ENCODE measurements around the gene ARHGEF11.

GRCh38 chr1:156898971-156899664, 146.4 kb downstream of the ARHGEF11 start:
- TF ChIP-seq CTCF (IDR thresholded peaks at IDR 0.05; ENCODE audit: borderline replicate concordance, extremely low read depth, low read length, poor library complexity, severe bottlenecking) (no peak), EZH2 (IDR thresholded peaks at IDR 0.05; ENCODE audit: borderline replicate concordance, low read depth, low read length, severe bottlenecking) (no peak)

All from DND-41 (cell line).